Measurements from ENCODE around the gene ATXN7L2. TPM values are rescaled to one million over a fixed set of nuclear protein-coding genes. Genes with fewer than 3 reads are reported as not detected.

Gene ATXN7L2
- total and polyA plus RNA-seq, 9 donors: 0.98 to 8.8 (median 6.5) TPM

- 75 to 83% (median 77%) methylated on average over 13 of the region's 13 CpGs for WGBS, 3 donors
- intact Hi-C loops (cut with DNase I): loop anchor here (2.0 to 10.0 kb wide), 5 partner anchors 38 to 268 kb away; partner anchors contain the start of genes CYB561D1 (in 3 of the 4) and PSMA5 (in 2 of the 4)
- no peak for DNase-seq
- Histone ChIP-seq H3K27me3 (no peaks in the 10 kb centered on the region), H3K9me3 (no peaks in the 10 kb centered on the region), H3K27ac (no peak overlapping the region), H3K4me3 (no peak overlapping the region), H3K4me1 (ENCODE audit: insufficient read depth) (peaks cover 3% of the 10 kb centered on the region), H3K36me3 (no peaks in the 10 kb centered on the region)
- TF ChIP-seq POLR2A (IDR thresholded peaks at IDR 0.05) (no peak), CTCF (IDR thresholded peaks at IDR 0.05) (no peak), EP300 (IDR thresholded peaks at IDR 0.05) (no peak)
Measured at GRCh38 chr1:109530457-109531087, 46.9 kb downstream of the ATXN7L2 start.

- Histone ChIP-seq H3K9me3 (no peaks in the 10 kb centered on the region), H3K27me3 (no peaks in the 10 kb centered on the region), H3K27ac (no peak overlapping the region), H3K4me3 (no peak overlapping the region), H3K4me1 (ENCODE audit: insufficient read depth) (peaks cover 4% of the 10 kb centered on the region), H3K36me3 (no peaks in the 10 kb centered on the region)
- intact Hi-C loops (cut with DNase I): loop anchor here (2.0 to 10.0 kb wide), 5 partner anchors 39 to 269 kb away; partner anchors contain the start of genes CYB561D1 (in 3 of the 4) and PSMA5 (in 2 of the 4)
- 81 to 91% (median 84%) methylated on average over 4 of the region's 4 CpGs for WGBS, 3 donors
- TF ChIP-seq CTCF (IDR thresholded peaks at IDR 0.05) (no peak), POLR2A (IDR thresholded peaks at IDR 0.05) (no peak), EP300 (IDR thresholded peaks at IDR 0.05) (no peak)
- DNase-seq: no peak
Measured at GRCh38 chr1:109531380-109531779, 47.7 kb downstream of the ATXN7L2 start.

- H3K36me3 ChIP-seq: no peaks in the 10 kb centered on the region
- no peak for TF ChIP-seq CTCF (IDR thresholded peaks at IDR 0.05)
- TF ChIP-seq EP300 (IDR thresholded peaks at IDR 0.05): no peak
- no peak for TF ChIP-seq POLR2A (IDR thresholded peaks at IDR 0.05)
- H3K27ac ChIP-seq: no peak overlapping the region
- peaks cover 4% of the 10 kb centered on the region for H3K4me1 ChIP-seq (ENCODE audit: insufficient read depth)
- DNase-seq: peak in 3 of 5 donors; percentile 30 to 40 (median 39)
- WGBS, 3 donors: 20 to 29% (median 24%) methylated on average over 16 of the region's 16 CpGs
- intact Hi-C loops (cut with DNase I): loop anchor here (2.0 to 10.0 kb wide), 5 partner anchors 40 to 270 kb away; partner anchors contain the start of genes CYB561D1 (in 3 of the 4) and PSMA5 (in 2 of the 4)
- H3K27me3 ChIP-seq: no peaks in the 10 kb centered on the region
- no peaks in the 10 kb centered on the region for H3K9me3 ChIP-seq
- no peak overlapping the region for H3K4me3 ChIP-seq
Measured at GRCh38 chr1:109531826-109532364, 48.2 kb downstream of the ATXN7L2 start.

- Histone ChIP-seq H3K4me3 (no peak overlapping the region), H3K4me1 (ENCODE audit: insufficient read depth) (peaks cover 4% of the 10 kb centered on the region), H3K36me3 (no peaks in the 10 kb centered on the region), H3K9me3 (no peaks in the 10 kb centered on the region), H3K27me3 (no peaks in the 10 kb centered on the region), H3K27ac (no peak overlapping the region)
- peak; percentile 82 to 91 (median 89) for DNase-seq
- intact Hi-C loops (cut with DNase I): loop anchor here (5.0 to 10.0 kb wide), 4 partner anchors 40 to 270 kb away; partner anchors contain the start of genes CYB561D1 (in 3 of the 4) and PSMA5 (in 2 of the 4)
- WGBS, 3 donors: 15 to 19% (median 15%) methylated on average over 12 of the region's 12 CpGs
- peak; percentile 96 to 97 (median 96) for TF ChIP-seq CTCF (IDR thresholded peaks at IDR 0.05)
- no peak for TF ChIP-seq EP300 (IDR thresholded peaks at IDR 0.05)
Measured at GRCh38 chr1:109532365-109533136, 48.8 kb downstream of the ATXN7L2 start.
